Measurements from ENCODE around the gene ATP6V0E2.

Gene ATP6V0E2

GRCh38 chr7:149864023-149864422 lies 9.7 kb upstream of the ATP6V0E2 start:
- no peak for DNase-seq (ENCODE audit: low spot score)

- DNase-seq (ENCODE audit: low spot score) = no peak
Observed at GRCh38 chr7:149864751-149865150, 9.0 kb upstream of the ATP6V0E2 start.

- DNase-seq (ENCODE audit: low spot score) = peak; percentile 49
Observed at GRCh38 chr7:149865437-149865836, 8.3 kb upstream of the ATP6V0E2 start.

- DNase-seq (ENCODE audit: low spot score) = no peak
Observed at GRCh38 chr7:149866139-149866778, 7.5 kb upstream of the ATP6V0E2 start.

GRCh38 chr7:149866779-149867447 lies 6.9 kb upstream of the ATP6V0E2 start:
- peak; percentile 78 for DNase-seq (ENCODE audit: low spot score)

- DNase-seq (ENCODE audit: low spot score) = no peak
Observed at GRCh38 chr7:149867762-149868622, 5.8 kb upstream of the ATP6V0E2 start.

GRCh38 chr7:149868623-149869290 lies 5.0 kb upstream of the ATP6V0E2 start:
- DNase-seq (ENCODE audit: low spot score) = no peak

- DNase-seq (ENCODE audit: low spot score) = no peak
Observed at GRCh38 chr7:149869291-149869650, 4.5 kb upstream of the ATP6V0E2 start.

GRCh38 chr7:149869867-149870266 lies 3.9 kb upstream of the ATP6V0E2 start:
- DNase-seq (ENCODE audit: low spot score) = no peak

GRCh38 chr7:149870274-149870673 lies 3.5 kb upstream of the ATP6V0E2 start:
- no peak for DNase-seq (ENCODE audit: low spot score)

- DNase-seq (ENCODE audit: low spot score) = no peak
Observed at GRCh38 chr7:149870701-149871483, 2.9 kb upstream of the ATP6V0E2 start.

- no peak for DNase-seq (ENCODE audit: low spot score)
Observed at GRCh38 chr7:149871576-149871975, 2.2 kb upstream of the ATP6V0E2 start.

- DNase-seq (ENCODE audit: low spot score) = peak; percentile 74
Observed at GRCh38 chr7:149872419-149873073, 1.2 kb upstream of the ATP6V0E2 start.

GRCh38 chr7:149873970-149874643 lies 338 bp downstream of the ATP6V0E2 start:
- DNase-seq (ENCODE audit: low spot score) = no peak

GRCh38 chr7:149874644-149875028 lies 867 bp downstream of the ATP6V0E2 start:
- DNase-seq (ENCODE audit: low spot score) = no peak

GRCh38 chr7:149875396-149875795 lies 1.6 kb downstream of the ATP6V0E2 start:
- DNase-seq (ENCODE audit: low spot score) = no peak

GRCh38 chr7:149877890-149878522 lies 4.2 kb downstream of the ATP6V0E2 start:
- no peak for DNase-seq (ENCODE audit: low spot score)

- DNase-seq (ENCODE audit: low spot score) = no peak
Observed at GRCh38 chr7:149878523-149878921, 4.8 kb downstream of the ATP6V0E2 start.

- DNase-seq (ENCODE audit: low spot score) = no peak
Observed at GRCh38 chr7:149879271-149879743, 5.5 kb downstream of the ATP6V0E2 start.

All from kidney capillary endothelial cell (primary cell).